ENCODE data around the gene MEF2C. TPM values are rescaled to one million over a fixed set of nuclear protein-coding genes. Genes with fewer than 3 reads are reported as not detected.
A peak's percentile ranks its signal among the peaks of the same experiment; 100 is the strongest.

MEF2C gene
- total RNA-seq, 2 donors from 2014 or later, result 7.0 to 23.7 TPM

DNA sequence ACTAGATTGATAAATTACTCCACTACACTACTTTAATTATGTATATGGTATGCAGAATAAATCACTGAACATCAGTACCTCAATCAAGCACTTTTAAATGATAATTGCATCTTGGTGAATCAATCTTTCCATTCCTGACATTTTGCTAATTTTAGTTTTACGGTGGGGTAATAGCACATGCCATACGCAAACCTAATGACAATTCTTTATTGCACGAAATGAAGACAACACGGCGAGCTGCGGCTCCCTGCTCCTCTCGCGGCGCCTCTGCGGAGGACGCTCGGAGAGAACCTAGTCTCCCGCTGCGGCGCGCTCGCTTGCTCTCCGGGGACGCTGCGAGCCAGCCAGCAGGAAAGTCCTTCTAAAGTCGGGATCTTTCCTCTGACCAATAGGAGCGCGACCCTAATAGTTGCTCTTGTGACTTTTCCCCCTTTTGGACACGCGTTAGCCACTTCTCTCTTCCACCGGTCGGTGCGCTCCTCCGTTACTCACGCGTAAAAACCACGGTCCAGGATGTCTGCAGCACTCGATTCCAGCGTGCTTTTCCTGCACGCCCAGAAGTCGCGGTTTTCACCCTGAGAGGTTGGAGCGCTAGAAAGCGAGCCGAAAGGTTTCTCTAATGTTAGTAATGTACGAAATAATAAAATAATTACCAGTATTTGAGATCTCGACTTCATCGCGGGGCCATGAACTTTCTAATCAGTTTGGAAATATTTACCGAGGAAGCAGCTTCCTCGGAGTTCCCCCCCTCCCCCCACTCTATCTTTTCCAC is 1.0 kb upstream of the MEF2C start:
- TF ChIP-seq POLR2A (IDR thresholded peaks at IDR 0.05), result peak in 2 of 3 donors; percentile 28 to 48
- TF ChIP-seq, protein P1, sequence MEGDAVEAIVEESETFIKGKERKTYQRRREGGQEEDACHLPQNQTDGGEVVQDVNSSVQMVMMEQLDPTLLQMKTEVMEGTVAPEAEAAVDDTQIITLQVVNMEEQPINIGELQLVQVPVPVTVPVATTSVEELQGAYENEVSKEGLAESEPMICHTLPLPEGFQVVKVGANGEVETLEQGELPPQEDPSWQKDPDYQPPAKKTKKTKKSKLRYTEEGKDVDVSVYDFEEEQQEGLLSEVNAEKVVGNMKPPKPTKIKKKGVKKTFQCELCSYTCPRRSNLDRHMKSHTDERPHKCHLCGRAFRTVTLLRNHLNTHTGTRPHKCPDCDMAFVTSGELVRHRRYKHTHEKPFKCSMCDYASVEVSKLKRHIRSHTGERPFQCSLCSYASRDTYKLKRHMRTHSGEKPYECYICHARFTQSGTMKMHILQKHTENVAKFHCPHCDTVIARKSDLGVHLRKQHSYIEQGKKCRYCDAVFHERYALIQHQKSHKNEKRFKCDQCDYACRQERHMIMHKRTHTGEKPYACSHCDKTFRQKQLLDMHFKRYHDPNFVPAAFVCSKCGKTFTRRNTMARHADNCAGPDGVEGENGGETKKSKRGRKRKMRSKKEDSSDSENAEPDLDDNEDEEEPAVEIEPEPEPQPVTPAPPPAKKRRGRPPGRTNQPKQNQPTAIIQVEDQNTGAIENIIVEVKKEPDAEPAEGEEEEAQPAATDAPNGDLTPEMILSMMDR (IDR thresholded peaks at IDR 0.05), result no peak
- H3K27ac ChIP-seq, result peak overlapping the region; percentile 10 to 76 (median 58)
- peak; percentile 53 for ATAC-seq
- peak overlapping the region; percentile 35 to 64 for H3K4me3 ChIP-seq
- 0 to 1% methylated on average over 39 to 46 of the region's 46 CpGs for WGBS, 2 donors
- no peaks in the 10 kb centered on the region for H3K9me3 ChIP-seq
- peaks cover 4% of the 10 kb centered on the region for H3K4me1 ChIP-seq
- no peaks in the 10 kb centered on the region for H3K36me3 ChIP-seq (replicated peaks in 1 of 2; ENCODE audit: insufficient read depth in 1 of 2, low read depth in 2 of 2)
- peak; percentile 26 to 62 (median 40) for DNase-seq
- intact Hi-C loops (cut with DNase I), result no loop called here
- H3K27me3 ChIP-seq, result no peaks in the 10 kb centered on the region

DNA sequence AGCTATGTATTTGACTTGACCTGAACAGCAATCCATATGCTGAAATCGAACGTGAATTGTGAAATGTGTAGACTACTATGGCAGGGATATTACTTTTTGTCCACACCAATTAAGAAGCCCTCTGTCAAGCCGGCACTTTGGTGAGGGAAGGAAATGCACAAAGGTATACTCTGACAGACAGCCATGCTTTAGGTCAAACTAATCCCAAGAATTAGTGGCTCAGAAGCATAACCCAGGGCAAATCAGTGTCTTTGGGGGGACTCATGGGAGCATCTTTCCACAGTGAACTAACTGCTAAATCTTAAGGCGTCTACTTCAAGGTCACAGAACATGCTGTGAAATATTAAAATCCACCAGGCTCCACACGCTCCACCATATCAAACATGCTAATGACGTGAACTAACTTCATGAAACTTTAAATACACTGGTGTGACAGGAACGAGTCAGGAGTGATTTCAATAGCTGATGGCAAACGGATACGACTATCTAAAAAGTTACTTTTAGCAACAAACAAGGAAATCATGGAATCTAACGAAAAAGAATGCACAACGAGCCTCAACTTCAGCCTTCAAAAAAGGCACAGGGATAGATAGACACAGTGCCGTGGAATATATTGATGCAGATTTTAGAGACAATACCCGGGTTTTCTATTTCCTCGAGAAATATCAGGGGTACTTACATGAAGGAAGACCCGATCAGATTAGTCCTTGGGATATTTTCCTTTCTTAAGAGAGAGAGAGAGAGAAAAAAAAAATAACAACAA is 527 bp downstream of the MEF2C start:
- no peaks in the 10 kb centered on the region for H3K9me3 ChIP-seq
- no peak for ATAC-seq
- H3K36me3 ChIP-seq (replicated peaks in 1 of 2; ENCODE audit: insufficient read depth in 1 of 2, low read depth in 2 of 2), result no peaks in the 10 kb centered on the region
- DNase-seq, result no peak
- H3K4me1 ChIP-seq, result peaks cover 4% of the 10 kb centered on the region
- WGBS, 2 donors, result 4 to 7% methylated on average over 15 of the region's 15 CpGs
- intact Hi-C loops (cut with DNase I), result no loop called here
- no peak for TF ChIP-seq POLR2A (IDR thresholded peaks at IDR 0.05)
- TF ChIP-seq, protein P1 (IDR thresholded peaks at IDR 0.05), result no peak
- H3K4me3 ChIP-seq, result peak overlapping the region; percentile 35 to 64
- H3K27ac ChIP-seq, result peak overlapping the region in 3 of 4 donors; percentile 54 to 76 (median 61)
- no peaks in the 10 kb centered on the region for H3K27me3 ChIP-seq

DNA sequence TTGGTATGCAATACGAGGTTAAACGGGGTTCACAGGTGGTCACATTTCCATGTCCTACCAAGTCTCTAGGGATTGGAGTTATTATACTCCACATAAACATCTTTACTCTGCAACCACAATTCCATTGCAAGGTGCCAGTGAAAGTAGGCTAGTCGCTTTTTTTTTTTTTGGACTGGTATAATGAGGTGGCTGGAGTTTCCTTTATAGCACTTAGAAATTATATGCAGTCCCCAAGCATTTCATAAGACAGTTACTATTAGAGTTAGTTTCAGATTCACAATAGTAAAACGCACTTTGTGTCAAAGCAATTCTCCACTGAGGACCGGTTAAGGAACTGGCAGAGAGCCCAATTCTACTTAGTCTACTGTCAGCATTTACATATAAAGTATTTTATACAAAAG is 1.4 kb downstream of the MEF2C start:
- Histone ChIP-seq H3K4me3 (peak overlapping the region in 1 of 2 donors; percentile 26), H3K4me1 (peaks cover 4% of the 10 kb centered on the region), H3K9me3 (no peaks in the 10 kb centered on the region), H3K36me3 (replicated peaks in 1 of 2; ENCODE audit: insufficient read depth in 1 of 2, low read depth in 2 of 2) (no peaks in the 10 kb centered on the region), H3K27me3 (no peaks in the 10 kb centered on the region), H3K27ac (peak overlapping the region in 2 of 4 donors; percentile 61 to 76)
- ATAC-seq (no peak), DNase-seq (peak in 1 of 4 donors; percentile 12)
- 36 to 54% methylated on average over 5 of the region's 5 CpGs for WGBS, 2 donors
- TF ChIP-seq POLR2A (IDR thresholded peaks at IDR 0.05), result no peak
- TF ChIP-seq, protein P1 (IDR thresholded peaks at IDR 0.05), result no peak
- intact Hi-C loops (cut with DNase I), result no loop called here

DNA sequence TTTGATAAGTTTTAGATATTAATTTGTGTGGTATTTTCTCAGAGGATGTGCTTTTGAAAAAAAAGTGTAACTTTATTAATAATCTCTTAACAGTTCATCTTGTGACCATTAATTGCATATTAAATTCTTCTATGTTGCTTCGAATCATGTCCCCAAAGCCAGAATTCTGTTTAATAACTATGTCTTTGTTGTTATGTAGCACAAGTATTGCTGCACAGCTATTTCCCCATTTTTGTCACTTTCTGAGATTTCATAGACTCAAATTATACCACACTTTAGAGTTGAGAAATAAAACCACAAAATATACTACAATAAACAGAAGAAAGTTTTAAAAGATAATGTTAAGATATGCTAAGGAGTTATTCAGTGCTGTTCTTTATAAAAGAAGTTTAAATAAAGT is 2.8 kb downstream of the MEF2C start:
- ATAC-seq (no peak), DNase-seq (no peak)
- Histone ChIP-seq H3K9me3 (no peaks in the 10 kb centered on the region), H3K27me3 (no peaks in the 10 kb centered on the region), H3K36me3 (replicated peaks in 1 of 2; ENCODE audit: insufficient read depth in 1 of 2, low read depth in 2 of 2) (no peaks in the 10 kb centered on the region), H3K4me1 (peaks cover 4% of the 10 kb centered on the region), H3K27ac (peak overlapping the region in 1 of 4 donors; percentile 18), H3K4me3 (no peak overlapping the region)
- intact Hi-C loops (cut with DNase I), result no loop called here
- TF ChIP-seq, protein P1 (IDR thresholded peaks at IDR 0.05), result no peak
- no peak for TF ChIP-seq POLR2A (IDR thresholded peaks at IDR 0.05)
- 56 to 58% methylated on average over 1 of the region's 1 CpG for WGBS, 2 donors
